NCI-H69 (cell line): Measurements from ENCODE around the gene NR2F1-AS1.

ENCODE experiments used
- DNase-seq: peaks from one replicate; lab custom pipeline; 2025; lab: John Stamatoyannopoulos, UW

NR2F1-AS1 gene

DNA sequence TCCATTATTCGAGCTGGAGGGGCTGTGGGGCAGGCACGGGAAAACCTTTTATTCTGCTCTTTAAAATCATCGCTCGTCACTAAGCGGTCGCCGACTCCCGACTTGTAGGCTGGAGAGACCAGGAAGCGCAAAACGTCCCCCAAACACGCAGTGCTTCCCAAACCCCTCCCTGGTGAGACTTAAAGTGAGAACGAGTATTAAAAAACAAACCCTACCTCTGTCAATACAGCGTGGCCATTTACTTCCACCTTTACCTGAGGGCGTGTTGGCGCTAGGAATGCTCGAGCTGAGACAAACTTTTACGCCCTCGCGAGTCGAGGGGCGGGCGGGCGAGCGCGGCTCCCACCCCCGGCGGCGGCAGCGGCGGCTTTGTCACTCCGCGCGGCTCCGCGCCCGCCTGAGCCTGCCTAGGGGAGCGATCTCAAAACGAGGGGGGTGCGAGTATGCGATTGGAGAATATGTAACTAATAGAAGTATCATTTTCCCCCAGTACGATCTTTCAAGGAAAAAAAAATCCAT is at the start of gene NR2F1-AS1:
Gene NR2F1-AS1, minus strand, starts transcription at position 293 of the 519 bp plus-strand sequence.
- no peak for DNase-seq

DNA sequence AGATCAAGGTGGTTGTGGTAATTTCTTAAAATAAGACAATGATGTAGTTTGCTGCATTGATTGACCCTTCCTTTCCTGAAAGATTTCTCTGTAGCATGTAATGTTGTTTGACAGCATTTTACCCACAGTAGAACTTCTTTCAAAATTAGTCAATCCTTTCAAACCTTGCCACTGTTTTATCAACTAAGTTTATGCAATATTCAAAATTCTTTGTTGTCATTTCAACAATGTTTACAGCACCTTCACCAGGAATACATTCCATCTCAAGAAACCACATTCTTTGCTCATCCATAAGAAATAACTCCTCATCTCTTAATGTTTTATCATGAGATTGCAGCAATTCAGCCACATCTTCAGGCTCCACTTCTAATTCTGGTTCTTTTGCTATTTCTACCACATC is 45.8 kb upstream of the NR2F1-AS1 start:
- DNase-seq, result no peak

DNA sequence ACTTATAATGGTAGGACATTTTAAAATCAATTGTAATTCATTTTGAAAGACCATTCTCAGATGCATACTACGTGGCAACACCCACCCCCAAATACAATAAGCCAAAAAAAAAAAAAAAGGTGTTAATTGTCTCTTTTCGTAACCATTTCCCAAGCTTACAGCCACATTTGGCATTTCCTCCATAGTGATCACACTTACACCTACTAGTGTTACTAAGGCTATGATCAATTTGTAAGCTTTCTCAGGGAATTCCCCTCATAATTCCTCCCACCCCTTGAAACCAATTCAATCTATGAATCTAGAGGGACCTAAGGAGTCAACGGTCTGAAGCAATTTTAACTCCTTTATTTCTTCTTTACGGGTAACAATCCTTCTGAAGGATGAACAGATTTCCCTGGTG is 42.1 kb upstream of the NR2F1-AS1 start:
- DNase-seq, result no peak

DNA sequence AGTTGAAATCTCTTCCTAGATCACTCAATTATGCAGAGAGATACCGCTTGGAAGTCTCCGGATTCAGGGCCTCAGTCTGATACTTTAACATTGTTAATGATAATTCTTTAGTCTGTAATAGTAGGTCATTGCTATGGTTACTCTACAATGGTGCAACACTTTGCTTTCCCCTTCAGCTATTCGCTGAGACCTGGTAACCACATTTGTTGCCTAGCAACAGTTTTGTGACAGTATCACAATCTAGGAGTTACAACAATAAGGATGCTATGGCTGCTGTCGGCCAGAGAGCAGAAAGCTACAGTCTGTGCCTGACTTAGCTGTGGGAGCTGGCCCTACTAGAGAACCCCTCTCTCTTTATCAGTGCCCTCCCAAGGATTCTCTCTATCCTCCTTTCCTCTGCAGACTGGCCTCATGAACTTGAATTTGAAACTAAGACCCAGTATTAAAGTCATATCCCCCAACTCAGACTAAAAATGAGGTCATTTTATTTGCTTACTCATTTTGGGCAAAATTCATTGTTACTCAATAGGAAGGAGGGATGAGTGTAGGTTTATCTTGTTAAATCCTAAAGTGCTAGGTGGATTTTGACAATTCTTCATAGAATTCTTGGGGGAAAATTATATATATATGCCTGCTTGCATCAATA is 41.3 kb upstream of the NR2F1-AS1 start:
- DNase-seq, result peak; percentile 96

DNA sequence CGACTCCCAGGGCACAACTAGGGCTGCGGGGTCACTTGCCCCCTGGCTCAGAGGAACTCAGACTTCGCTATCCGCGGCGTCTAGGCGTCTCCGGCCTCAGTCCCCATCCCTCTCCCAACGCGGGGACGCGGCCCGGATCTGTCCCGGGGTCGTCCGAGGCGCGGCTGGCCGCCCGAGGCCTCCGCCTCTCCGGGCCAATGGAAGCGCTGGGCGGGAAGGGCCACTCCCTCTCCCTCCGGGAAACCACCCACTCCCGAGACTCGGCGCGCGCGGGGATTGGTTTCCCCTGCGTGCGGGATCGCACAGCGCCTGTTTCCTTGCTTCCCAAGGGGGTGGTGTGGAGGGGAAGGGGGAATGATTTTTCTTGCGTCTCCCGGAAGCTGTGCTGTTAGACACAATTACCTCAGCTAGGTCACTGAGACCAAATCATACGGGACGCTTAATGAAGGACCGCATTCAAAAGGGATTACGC is 40.3 kb upstream of the NR2F1-AS1 start:
- DNase-seq, result peak; percentile 99

DNA sequence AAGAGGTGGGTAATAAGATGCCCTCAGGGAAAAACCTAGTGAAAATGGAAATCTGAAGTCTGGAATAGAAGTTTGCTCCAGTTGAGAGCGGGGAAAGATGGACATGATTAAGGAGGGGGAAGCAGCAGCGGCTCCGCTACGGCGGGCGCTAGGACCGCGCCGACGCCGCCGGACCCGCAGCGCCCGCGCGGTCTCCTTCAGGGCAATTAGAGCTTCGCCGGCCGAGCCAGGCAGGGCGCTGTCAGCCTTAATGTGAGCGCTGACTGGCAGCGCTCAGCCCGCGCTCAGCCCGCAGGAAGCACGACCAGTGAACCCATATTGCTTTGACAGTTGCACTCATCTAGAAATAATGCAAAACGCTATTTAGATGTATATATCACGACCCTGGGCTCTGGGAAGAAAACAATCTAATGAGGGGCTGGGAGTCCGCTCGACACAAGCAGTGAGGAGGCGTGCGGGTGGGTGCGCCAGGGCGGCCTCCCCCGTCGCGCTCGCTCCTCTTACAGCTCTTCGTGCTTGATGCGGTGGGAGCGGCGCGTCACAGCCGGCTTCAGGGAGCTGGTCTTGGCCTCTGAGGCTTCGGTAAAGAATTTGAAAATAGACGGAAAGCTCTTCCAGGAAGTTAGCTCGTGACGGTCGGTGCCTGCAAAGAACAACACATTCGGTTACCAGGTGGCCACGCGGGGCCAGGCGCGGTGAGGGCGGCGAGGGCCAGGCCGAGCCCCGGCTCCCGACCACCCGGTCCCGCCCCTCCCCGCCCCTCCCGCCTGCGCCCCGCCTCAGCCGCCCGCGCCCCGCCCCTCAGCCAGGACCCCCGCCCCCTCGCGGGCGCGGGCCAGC is 39.7 kb upstream of the NR2F1-AS1 start:
- peak; percentile 98 for DNase-seq

DNA sequence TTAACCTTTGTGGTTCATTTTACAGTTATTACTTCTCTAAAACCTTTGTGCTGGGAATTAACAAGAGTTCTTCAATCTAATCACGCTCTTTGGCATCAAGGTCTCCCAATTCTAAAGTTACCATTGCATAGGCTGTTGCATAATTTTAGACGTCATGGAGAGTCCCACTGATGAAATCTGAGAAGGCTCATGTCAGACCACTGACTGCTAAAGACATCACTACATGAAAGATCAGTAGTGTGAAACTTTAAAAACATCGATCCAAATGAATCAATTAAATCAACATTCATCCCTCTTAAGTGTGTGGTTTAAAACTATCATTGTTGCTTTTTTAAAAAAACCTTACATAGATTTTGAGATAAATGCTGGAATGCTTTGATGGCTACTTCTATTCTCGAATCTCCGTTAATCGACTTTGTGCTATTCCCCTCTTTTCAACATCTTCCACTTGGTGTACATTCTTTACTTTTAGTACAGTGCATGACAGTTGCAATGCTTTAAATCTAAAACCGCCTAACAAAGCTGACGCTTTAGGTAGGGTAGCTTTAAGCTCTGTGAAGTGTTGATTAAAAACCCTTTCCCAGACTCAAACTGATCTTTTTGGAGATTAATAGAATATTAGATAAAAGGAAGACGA is 35.6 kb upstream of the NR2F1-AS1 start:
- no peak for DNase-seq

DNA sequence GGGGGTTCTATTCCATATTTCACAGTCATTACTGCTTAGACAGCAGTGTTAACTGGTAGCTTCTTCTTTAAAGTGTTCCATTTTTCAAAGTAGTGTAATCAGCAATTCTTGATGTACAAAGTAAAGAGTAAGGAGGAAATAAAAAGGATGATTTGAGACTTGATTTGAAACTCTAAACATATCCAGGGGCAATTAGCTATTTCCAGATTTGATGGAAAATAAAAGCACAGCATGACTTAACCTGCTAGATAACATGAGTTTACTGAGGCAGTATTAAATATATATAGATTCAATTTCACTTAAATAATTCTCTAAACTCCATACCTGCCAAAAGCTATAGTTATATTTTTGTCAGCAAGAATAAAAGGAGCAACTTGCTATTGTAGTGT is 31.8 kb upstream of the NR2F1-AS1 start:
- DNase-seq, result no peak

DNA sequence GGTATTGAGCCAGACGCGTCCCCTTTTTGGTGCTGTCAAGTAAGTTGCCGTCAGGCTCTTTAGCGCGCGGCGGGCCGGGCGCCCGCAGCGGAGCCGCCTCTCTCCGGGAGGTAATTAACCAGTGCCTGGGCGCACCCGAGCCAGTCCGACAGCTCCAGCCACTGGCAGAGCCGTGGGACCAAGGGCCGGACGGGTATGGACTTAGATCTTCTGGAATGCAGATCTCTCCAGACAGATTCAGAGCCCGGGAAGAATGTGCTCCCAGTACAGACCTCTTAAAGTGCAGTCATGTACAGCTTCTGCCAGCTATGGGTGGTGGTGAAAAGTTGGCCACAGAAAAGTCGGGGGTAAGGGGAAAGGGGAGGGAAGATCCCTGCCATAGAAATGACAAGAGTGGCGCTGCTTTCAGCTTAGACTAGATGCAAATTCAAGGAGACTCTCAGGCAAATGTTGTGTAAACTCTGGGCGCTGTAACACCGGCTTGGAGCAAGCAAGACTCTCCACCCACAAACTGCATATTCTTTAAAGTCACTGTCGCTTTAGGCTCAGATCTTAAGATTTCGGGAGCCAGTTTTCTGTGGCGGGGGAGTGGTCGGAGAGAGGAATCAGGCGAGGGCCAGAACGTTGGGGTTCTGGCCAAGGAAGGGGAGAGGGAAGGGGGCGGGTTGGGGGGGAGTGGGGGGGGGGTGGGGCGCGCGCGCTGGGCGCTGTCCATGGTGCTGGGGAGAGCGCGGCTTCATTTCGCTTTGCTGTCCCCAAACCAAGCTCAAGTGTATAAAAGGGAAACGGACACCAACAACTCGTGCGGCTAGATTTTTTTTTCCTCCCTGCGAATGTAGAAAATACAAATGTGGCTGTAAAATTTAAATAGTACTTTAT is 31.2 kb upstream of the NR2F1-AS1 start:
- DNase-seq, result peak; percentile 94

DNA sequence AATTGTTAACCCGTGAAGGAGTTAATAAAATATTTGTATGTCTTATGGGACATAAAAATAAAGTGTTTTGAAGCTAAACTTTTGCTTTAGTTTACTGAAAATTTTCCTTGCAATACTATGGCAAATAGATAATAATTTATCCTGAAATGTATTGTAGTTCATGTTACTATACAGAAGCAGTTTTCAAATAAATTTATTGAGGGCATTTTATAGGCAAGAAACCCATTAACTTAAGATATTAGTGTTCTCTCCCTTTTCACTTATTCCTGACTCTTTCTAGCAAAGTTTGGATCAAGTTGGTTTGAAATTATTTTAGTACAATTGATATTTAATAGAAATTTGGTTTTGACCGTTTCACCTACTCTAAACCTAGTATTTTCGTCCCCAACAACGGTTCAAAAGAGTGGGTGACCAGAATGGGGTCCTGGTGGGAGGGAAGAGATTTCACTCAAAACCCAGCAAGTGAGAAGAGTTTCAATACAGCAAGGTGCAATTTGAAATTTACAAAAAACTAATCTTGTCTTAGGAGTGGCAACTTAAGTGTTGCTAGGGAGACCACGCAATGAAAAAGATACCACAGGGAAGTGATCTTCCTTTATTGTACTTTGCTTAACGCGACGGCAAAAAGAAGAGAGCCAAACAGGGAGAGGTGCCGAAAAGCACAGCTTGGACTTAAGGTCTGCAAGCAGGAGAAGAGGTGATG is 30.4 kb upstream of the NR2F1-AS1 start:
- DNase-seq, result no peak

DNA sequence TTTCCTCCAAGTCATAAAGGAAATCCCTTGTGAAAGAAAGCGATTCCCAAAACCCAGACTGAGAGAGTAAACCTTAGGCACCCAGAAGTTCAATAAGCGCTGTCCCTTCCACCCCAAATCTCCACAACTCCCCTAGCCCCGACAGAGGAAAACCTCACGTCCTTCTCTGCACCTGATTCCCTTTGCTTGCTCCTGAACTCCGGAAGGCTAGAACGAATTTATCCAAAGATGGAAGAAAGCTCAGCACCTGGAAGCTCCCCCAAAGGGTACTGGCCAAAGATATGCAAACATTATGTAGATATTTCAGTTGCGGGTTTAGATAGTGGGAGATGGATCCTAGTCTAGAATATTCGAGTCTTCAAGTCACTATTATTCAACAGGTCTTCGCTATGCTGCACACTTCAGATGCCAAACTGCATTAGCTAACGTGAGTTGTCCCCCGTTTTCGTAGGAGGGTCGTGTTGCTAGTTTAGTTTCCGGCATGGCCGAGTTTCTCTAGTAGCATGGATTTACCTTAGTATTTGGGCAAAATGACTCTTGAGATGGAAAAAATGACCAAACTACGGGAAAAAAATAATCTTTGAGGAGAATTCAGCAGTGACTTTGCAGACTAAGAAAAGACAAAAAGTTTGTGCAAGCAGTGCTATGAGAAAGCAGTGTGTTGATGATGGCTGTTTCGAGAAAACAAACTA is 29.7 kb upstream of the NR2F1-AS1 start:
- DNase-seq, result no peak

DNA sequence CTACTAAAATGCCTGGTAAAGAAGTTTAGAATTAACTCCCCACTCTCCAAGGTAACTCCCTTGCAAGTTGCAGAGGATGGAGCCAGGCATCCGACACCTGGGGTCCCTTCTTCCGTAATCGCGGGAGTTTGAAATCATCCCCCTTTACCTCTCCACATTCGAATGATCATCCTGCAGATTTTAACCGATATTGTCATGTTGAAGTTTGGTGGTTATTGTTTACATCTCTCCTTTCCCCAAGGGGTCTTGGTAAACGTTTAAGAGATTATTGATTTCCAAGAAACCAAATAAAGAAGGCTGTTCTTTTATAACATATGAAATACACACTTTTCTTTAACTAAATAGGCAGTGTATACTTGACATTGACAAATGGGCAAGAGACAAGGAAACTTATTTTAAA is 28.7 kb upstream of the NR2F1-AS1 start:
- peak; percentile 94 for DNase-seq

DNA sequence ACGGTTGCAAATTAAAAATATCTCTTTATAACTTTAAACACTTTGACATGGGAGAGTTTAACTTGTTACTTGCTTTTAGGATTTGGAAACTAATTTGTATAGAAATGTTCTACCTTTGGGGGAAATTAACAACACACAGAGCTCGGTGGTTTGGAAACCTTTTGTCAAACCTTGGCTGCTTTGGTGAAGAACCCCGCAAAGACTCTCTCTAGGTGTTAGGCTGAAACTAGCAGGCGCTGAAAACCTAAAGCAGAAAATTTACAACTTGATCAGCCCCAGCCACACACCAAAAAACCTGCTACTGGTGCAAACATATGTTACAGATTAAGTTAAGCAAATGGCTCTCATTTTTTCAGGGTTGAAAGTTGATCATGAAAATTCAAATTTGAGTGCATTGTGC is 27.8 kb upstream of the NR2F1-AS1 start:
- no peak for DNase-seq

DNA sequence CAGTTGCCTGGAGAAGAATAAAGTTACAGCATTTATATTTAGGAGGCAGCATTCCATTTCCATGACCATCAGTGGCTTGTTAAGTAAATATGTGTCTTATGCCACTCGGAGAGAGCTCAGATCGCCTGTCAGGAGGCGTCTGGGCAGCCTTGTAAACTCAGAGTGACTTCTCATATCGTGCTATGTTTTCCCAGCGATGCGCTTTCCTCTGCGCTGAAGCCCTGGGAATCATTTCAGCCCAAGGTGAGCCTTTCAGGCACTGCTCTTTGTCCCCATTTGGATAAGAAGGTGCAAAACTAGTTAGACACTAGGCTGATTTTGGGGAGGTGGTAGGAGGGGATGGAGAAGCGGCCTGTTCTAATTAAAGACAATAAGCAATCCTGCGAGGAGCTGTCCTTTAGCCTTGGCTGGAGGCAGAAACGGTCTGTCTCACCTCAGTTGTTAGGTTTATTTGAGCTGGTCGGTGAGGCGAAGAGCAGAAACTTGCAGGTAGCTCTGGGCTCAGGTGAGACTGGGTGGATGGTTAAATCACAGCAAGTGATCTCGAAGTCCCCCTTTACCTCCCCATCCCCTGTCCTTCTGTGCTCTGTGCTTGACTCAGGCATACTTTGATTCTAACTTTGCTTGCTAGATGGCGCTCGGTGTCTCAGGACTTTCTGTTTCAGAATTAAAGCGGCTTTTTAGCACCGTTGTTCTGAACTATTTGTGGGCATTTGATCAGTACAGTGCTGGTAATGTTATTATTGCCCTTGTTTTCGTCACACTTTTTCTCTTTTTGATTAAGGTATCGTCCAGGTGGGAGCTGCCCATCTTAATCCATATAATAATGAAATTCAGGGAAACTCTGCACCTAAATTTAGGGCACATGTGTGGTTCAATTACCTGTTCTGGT is 26.6 kb upstream of the NR2F1-AS1 start:
- peak; percentile 97 for DNase-seq

DNA sequence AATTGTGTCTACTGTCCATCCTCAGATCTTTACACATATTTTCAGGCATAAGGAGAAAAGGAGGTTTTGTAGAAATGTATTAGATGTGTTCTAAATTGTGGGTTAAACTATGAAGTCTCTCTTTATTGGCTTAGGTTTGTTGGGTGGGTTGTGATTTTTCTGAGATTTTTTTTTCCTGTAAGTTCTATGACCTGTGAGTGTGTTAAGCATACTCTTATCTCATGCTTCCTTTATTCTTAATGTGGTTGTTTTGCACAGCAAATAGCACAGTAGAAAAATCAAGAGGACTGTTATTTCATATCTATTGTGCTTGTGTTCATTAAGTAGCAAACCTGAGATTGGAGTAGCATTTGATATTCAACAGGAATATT is 25.3 kb upstream of the NR2F1-AS1 start:
- no peak for DNase-seq

DNA sequence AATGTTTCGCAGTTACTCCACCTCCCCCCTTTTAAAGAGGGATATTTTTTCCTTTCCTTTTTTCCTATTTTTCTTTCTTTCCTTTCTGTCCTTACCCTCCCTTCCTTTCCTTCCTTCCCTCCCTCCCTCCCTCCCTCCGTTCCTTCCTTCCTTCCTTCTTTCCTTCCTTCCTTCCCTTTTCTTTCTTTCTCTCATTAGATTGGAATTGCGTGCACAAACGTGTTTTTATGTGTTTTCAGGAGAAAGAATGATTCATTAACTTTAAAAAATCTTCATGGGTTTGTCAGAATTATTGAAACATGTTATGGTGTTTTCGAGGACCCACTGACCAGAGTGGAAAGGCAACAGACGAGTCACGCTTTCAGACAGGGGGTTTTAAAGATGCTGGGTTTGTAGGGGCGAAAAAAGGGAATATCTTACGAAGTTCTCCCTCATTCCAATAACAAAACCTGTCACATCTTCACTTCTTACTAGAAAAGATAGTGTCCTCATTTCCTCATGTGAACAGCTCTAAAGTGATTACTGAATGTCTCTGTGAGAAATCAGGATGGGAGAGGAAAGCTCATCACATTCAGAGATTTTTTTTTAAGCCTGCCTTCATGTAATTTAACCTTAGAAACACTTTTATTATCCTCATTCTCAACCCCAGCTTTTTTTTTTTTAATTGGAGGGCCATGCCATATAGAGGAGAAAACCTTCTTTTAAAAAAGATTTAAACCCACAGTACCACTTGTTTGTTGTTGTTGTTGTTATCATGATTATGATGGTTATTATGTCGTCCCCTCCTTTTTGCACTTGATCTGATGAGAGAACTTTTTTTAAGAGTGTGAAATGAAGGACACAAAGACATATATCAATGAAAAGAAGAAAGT is 23.9 kb upstream of the NR2F1-AS1 start:
- DNase-seq, result no peak

DNA sequence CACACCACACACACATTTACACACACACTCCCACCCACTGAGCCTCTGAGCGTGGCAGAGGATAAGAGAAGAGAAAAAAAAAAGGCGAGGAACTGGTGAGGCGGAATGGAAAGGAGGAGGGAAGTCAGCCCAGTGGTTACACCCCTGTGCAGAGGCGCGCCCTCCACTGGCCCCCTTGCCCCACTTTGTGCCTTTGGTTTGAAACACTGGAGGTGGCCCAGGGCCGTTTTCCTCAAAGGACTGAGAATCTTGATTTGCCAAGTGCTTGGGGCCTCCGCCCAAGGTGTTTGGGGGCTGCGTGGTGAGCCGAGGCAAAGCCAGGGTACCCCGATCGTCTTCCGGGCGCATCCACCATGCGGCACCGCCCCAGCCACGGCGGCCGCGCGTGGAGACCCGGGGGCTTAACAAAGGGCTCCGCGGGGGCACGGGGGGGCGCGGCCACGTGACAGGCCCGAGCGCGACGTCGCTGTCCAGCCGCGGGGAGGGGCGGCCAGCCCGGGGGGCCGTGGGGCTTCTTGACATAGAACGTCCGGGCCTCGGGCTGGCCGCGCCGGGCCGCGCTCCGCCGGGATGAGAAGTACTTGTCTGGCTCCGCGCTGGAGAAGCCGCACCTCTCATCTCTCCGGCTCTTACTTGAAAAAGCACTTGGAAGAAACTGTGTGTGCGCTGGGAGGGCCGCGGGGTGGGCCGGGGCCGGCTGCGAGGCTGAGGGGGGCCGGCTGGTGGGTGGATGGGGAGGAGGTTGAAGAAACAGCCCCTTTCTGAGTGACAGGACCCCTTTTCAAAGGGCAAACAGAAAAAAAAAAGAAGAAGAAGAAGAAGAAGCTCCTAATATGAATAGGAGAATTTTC is 23.0 kb upstream of the NR2F1-AS1 start:
- DNase-seq, result peak; percentile 96
